Measurements from ENCODE around the gene LDLRAD1.

Gene LDLRAD1

GRCh38 chr1:54017979-54018378 is at the start of gene LDLRAD1:
Gene LDLRAD1, minus strand, starts transcription at chr1:54018186. Its CDS starts 74 bp downstream, at chr1:54018112.
- H3K36me3 ChIP-seq (ENCODE audit: insufficient read depth, low read length) = no peaks in the 10 kb centered on the region
- peaks cover 4% of the 10 kb centered on the region for H3K27me3 ChIP-seq (ENCODE audit: insufficient read depth, low read length, poor library complexity)
- DNase-seq = peak; percentile 1
- H3K27ac ChIP-seq (ENCODE audit: low read length) = no peak within 1 kb of the TSS
- no peaks in the 10 kb centered on the region for H3K9me3 ChIP-seq (ENCODE audit: insufficient read depth, low read length, severe bottlenecking)
- no peaks in the 10 kb centered on the region for H3K4me1 ChIP-seq (ENCODE audit: insufficient read depth, low read length)
- ATAC-seq (ENCODE audit: insufficient read depth, low read depth) = no peak
- H2AFZ ChIP-seq (ENCODE audit: low read depth, low read length) = no peak within 1 kb of the TSS
- no peaks in the 10 kb centered on the region for H4K20me1 ChIP-seq (ENCODE audit: insufficient read depth, low read length)
- no peak within 1 kb of the TSS for H3K9ac ChIP-seq (ENCODE audit: low read depth, low read length)
- H3K4me2 ChIP-seq (ENCODE audit: insufficient read depth, low read length) = no peak within 1 kb of the TSS
- TF ChIP-seq CTCF (IDR thresholded peaks at IDR 0.05; ENCODE audit: borderline replicate concordance, extremely low read depth, low read length, poor library complexity, severe bottlenecking) (no peak), EZH2 (IDR thresholded peaks at IDR 0.05; ENCODE audit: borderline replicate concordance, low read depth, low read length, severe bottlenecking) (no peak)
- H3K79me2 ChIP-seq (ENCODE audit: insufficient read depth, low read length) = no peaks in the 10 kb centered on the region
- no peak within 1 kb of the TSS for H3K4me3 ChIP-seq (ENCODE audit: low read depth in 1 of 2, low read length in 2 of 2)

GRCh38 chr1:54064299-54064698 is 46.3 kb upstream of the LDLRAD1 start:
- H3K9ac ChIP-seq (ENCODE audit: low read depth, low read length) = no peak overlapping the region
- H4K20me1 ChIP-seq (ENCODE audit: insufficient read depth, low read length) = no peaks in the 10 kb centered on the region
- no peaks in the 10 kb centered on the region for H3K27me3 ChIP-seq (ENCODE audit: insufficient read depth, low read length, poor library complexity)
- ATAC-seq (ENCODE audit: insufficient read depth, low read depth) (no peak), DNase-seq (no peak)
- no peak overlapping the region for H3K4me3 ChIP-seq (ENCODE audit: low read depth in 1 of 2, low read length in 2 of 2)
- H3K79me2 ChIP-seq (ENCODE audit: insufficient read depth, low read length) = no peaks in the 10 kb centered on the region
- no peaks in the 10 kb centered on the region for H3K9me3 ChIP-seq (ENCODE audit: insufficient read depth, low read length, severe bottlenecking)
- no peaks in the 10 kb centered on the region for H3K4me1 ChIP-seq (ENCODE audit: insufficient read depth, low read length)
- H3K4me2 ChIP-seq (ENCODE audit: insufficient read depth, low read length) = no peak overlapping the region
- TF ChIP-seq CTCF (IDR thresholded peaks at IDR 0.05; ENCODE audit: borderline replicate concordance, extremely low read depth, low read length, poor library complexity, severe bottlenecking) (no peak), EZH2 (IDR thresholded peaks at IDR 0.05; ENCODE audit: borderline replicate concordance, low read depth, low read length, severe bottlenecking) (no peak)
- no peaks in the 10 kb centered on the region for H3K36me3 ChIP-seq (ENCODE audit: insufficient read depth, low read length)
- H3K27ac ChIP-seq (ENCODE audit: low read length) = no peak overlapping the region
- H2AFZ ChIP-seq (ENCODE audit: low read depth, low read length) = no peak overlapping the region

GRCh38 chr1:54054438-54054749 is 36.4 kb upstream of the LDLRAD1 start:
- Histone ChIP-seq H3K9ac (ENCODE audit: low read depth, low read length) (peak overlapping the region; percentile 64), H2AFZ (ENCODE audit: low read depth, low read length) (peak overlapping the region; percentile 86), H3K27ac (ENCODE audit: low read length) (peak overlapping the region; percentile 77), H4K20me1 (ENCODE audit: insufficient read depth, low read length) (peaks cover 4% of the 10 kb centered on the region; the same call in 1 of the 2 replicates), H3K36me3 (ENCODE audit: insufficient read depth, low read length) (peaks cover 7% of the 10 kb centered on the region), H3K4me1 (ENCODE audit: insufficient read depth, low read length) (peaks cover 36% of the 10 kb centered on the region), H3K9me3 (ENCODE audit: insufficient read depth, low read length, severe bottlenecking) (no peaks in the 10 kb centered on the region), H3K27me3 (ENCODE audit: insufficient read depth, low read length, poor library complexity) (no peaks in the 10 kb centered on the region), H3K4me3 (ENCODE audit: low read depth in 1 of 2, low read length in 2 of 2) (peak overlapping the region; percentile 32 to 97; a peak in 3 of 4 replicates), H3K79me2 (ENCODE audit: insufficient read depth, low read length) (peaks cover 52% of the 10 kb centered on the region), H3K4me2 (ENCODE audit: insufficient read depth, low read length) (peak overlapping the region; percentile 73)
- ATAC-seq (ENCODE audit: insufficient read depth, low read depth) = no peak
- peak; percentile 31 for TF ChIP-seq CTCF (IDR thresholded peaks at IDR 0.05; ENCODE audit: borderline replicate concordance, extremely low read depth, low read length, poor library complexity, severe bottlenecking)
- TF ChIP-seq EZH2 (IDR thresholded peaks at IDR 0.05; ENCODE audit: borderline replicate concordance, low read depth, low read length, severe bottlenecking) = no peak
- DNase-seq = no peak

Data from DND-41 (cell line).